ENCODE data around the gene TIMM10. TPM values are rescaled to one million over a fixed set of nuclear protein-coding genes. Genes with fewer than 3 reads are reported as not detected.

TIMM10 gene
- total RNA-seq, 1 donor from 2014 or later, result 19.1 TPM

DNA sequence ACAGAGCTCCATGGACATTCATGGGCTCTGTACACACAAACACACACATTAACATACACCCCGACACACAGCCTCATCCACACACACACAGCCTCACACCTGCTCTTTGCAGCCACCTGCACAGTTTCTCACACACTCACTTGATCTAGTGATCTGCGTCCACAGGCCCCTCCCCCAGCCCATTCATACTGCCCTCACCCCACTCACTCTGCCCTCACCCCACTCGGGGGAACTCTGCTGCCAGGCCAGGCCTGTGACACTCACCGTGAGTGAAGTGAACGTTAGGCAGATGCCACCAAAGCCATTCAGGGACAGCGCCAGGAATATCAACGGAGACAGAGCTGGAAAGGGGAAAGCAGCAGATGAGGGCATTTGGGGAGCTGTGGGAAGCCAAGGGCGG is 30.0 kb downstream of the TIMM10 start:
- peaks cover 11% of the 10 kb centered on the region for H4K20me1 ChIP-seq (ENCODE audit: low read depth)
- Mint-ChIP-seq H3K27me3 (ENCODE audit: insufficient read depth, low read depth) (peaks cover 25% of the 10 kb centered on the region), H3K27ac (peak overlapping the region; percentile 58), H3K4me3 (peak overlapping the region; percentile 57), H3K9me3 (no peaks in the 10 kb centered on the region), H3K4me1 (peaks cover 25% of the 10 kb centered on the region), H3K36me3 (no peaks in the 10 kb centered on the region)
- no peak overlapping the region for H2AFZ ChIP-seq (replicated peaks)
- no peaks in the 10 kb centered on the region for H3F3A ChIP-seq (ENCODE audit: low read depth)
- peaks cover 31% of the 10 kb centered on the region for H3K27me3 ChIP-seq
- TF ChIP-seq, protein P1, sequence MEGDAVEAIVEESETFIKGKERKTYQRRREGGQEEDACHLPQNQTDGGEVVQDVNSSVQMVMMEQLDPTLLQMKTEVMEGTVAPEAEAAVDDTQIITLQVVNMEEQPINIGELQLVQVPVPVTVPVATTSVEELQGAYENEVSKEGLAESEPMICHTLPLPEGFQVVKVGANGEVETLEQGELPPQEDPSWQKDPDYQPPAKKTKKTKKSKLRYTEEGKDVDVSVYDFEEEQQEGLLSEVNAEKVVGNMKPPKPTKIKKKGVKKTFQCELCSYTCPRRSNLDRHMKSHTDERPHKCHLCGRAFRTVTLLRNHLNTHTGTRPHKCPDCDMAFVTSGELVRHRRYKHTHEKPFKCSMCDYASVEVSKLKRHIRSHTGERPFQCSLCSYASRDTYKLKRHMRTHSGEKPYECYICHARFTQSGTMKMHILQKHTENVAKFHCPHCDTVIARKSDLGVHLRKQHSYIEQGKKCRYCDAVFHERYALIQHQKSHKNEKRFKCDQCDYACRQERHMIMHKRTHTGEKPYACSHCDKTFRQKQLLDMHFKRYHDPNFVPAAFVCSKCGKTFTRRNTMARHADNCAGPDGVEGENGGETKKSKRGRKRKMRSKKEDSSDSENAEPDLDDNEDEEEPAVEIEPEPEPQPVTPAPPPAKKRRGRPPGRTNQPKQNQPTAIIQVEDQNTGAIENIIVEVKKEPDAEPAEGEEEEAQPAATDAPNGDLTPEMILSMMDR (IDR thresholded peaks at IDR 0.05), result no peak
- no peak for TF ChIP-seq EZH2 (IDR thresholded peaks at IDR 0.05)
- no peak for TF ChIP-seq EZH2phosphoT487 (IDR thresholded peaks at IDR 0.05)
- H3K9me3 ChIP-seq (ENCODE audit: low read depth), result no peaks in the 10 kb centered on the region
- H3K4me2 ChIP-seq, result no peak overlapping the region
- DNase-seq (ENCODE audit: low spot score), result no peak
- H3K4me3 ChIP-seq, result no peak overlapping the region
- H3K27ac ChIP-seq, result no peak overlapping the region
- no peaks in the 10 kb centered on the region for H3K4me1 ChIP-seq
- no peak overlapping the region for H3K9ac ChIP-seq
- H3K79me2 ChIP-seq (ENCODE audit: low read depth), result no peaks in the 10 kb centered on the region
- no peaks in the 10 kb centered on the region for H3K36me3 ChIP-seq

DNA sequence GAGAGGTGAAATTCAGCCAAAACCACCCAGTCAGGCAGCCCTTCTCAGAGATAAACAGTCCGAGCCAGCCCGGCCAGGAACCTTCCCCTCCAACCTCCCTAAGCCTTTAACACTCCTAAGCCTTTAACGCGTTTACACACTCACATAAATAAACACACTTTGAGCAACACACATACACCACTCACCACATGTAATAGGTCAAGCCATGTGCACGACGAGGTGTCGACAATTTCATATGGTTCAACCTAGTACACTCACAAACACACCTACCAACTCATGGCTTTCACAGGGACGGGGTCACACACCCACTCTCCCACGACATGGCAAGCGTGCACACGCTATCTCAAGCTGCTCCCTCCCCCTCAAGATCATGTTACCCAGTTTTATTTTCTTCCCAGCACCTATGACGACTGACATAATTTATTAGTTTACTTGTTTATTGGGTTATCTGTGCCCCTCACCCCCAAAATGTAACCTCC is 30.5 kb downstream of the TIMM10 start:
- Mint-ChIP-seq H3K4me3 (peak overlapping the region; percentile 57), H3K9me3 (no peaks in the 10 kb centered on the region), H3K27me3 (ENCODE audit: insufficient read depth, low read depth) (peaks cover 27% of the 10 kb centered on the region), H3K27ac (peak overlapping the region; percentile 58), H3K36me3 (no peaks in the 10 kb centered on the region), H3K4me1 (peaks cover 25% of the 10 kb centered on the region)
- peak overlapping the region; percentile 71 for H3K4me2 ChIP-seq
- TF ChIP-seq, protein P1 (IDR thresholded peaks at IDR 0.05), result no peak
- TF ChIP-seq EZH2phosphoT487 (IDR thresholded peaks at IDR 0.05) (no peak), EZH2 (IDR thresholded peaks at IDR 0.05) (no peak)
- no peaks in the 10 kb centered on the region for H3F3A ChIP-seq (ENCODE audit: low read depth)
- H3K27ac ChIP-seq, result no peak overlapping the region
- H3K9me3 ChIP-seq (ENCODE audit: low read depth), result no peaks in the 10 kb centered on the region
- no peak overlapping the region for H2AFZ ChIP-seq (replicated peaks)
- no peaks in the 10 kb centered on the region for H3K4me1 ChIP-seq
- DNase-seq (ENCODE audit: low spot score), result no peak
- no peaks in the 10 kb centered on the region for H3K79me2 ChIP-seq (ENCODE audit: low read depth)
- H3K27me3 ChIP-seq, result peaks cover 31% of the 10 kb centered on the region
- H4K20me1 ChIP-seq (ENCODE audit: low read depth), result peaks cover 11% of the 10 kb centered on the region
- no peak overlapping the region for H3K9ac ChIP-seq
- peak overlapping the region; percentile 30 for H3K4me3 ChIP-seq
- no peaks in the 10 kb centered on the region for H3K36me3 ChIP-seq

DNA sequence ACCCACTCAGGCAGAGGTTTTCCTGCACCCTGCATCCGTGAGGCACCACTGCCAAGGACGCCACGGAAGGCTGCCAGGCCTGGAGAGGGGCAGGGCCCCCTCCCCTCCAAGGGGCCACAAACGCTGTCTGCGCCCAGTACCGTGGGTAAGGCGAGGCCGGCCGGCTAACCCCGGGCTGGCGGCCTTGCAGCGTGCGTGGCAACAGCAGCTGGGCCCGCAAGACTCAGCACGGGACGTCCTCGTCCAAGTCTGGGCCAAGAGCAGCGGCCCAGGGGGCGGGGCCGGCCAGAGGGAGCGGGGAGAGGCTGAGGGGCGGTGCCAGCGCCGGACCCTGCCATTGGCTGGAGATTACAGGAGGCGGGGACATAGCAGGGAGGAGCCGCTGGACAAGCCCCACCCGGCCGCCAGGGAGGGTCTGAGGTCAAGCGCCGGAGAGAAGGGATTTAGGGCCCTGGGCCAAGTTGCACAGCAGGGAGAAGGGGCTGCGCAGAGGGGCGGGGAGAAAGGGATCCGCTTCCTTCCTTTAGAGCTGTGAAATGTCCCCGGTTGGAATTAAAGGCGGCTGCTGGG is 31.1 kb downstream of the TIMM10 start:
- Histone ChIP-seq H3K79me2 (ENCODE audit: low read depth) (no peaks in the 10 kb centered on the region), H3K9ac (no peak overlapping the region), H3K4me1 (no peaks in the 10 kb centered on the region), H3K36me3 (no peaks in the 10 kb centered on the region), H3K4me2 (peak overlapping the region; percentile 71), H3F3A (ENCODE audit: low read depth) (no peaks in the 10 kb centered on the region), H2AFZ (replicated peaks) (no peak overlapping the region), H3K9me3 (ENCODE audit: low read depth) (no peaks in the 10 kb centered on the region), H3K4me3 (peak overlapping the region; percentile 30), H3K27me3 (peaks cover 31% of the 10 kb centered on the region), H4K20me1 (ENCODE audit: low read depth) (peaks cover 11% of the 10 kb centered on the region), H3K27ac (no peak overlapping the region)
- peaks cover 27% of the 10 kb centered on the region for H3K27me3 Mint-ChIP-seq (ENCODE audit: insufficient read depth, low read depth)
- peak overlapping the region; percentile 57 for H3K4me3 Mint-ChIP-seq
- H3K4me1 Mint-ChIP-seq, result peaks cover 25% of the 10 kb centered on the region
- no peaks in the 10 kb centered on the region for H3K9me3 Mint-ChIP-seq
- DNase-seq (ENCODE audit: low spot score), result peak; percentile 96
- no peak for TF ChIP-seq EZH2phosphoT487 (IDR thresholded peaks at IDR 0.05)
- TF ChIP-seq EZH2 (IDR thresholded peaks at IDR 0.05), result no peak
- TF ChIP-seq, protein P1 (IDR thresholded peaks at IDR 0.05), result no peak
- H3K27ac Mint-ChIP-seq, result no peak overlapping the region
- H3K36me3 Mint-ChIP-seq, result no peaks in the 10 kb centered on the region
